WERI-Rb-1 (cell line): ENCODE measurements around the gene GALNT13.

Experiments used
- DNase-seq: peaks from one replicate; pipeline ENCODE4 v3.0.0-alpha.2; 2020
- H3K27ac ChIP-seq: fragments of 250-450 bp; sonication (Bioruptor Pico); 2 replicates; pipeline ENCODE4 v1.5.1; 2020; ENCODE audit warnings: mild to moderate bottlenecking, moderate library complexity
- H3K27me3 ChIP-seq: fragments of 250-450 bp; sonication (Bioruptor Pico); 2 replicates; pipeline ENCODE4 v1.5.1; 2021; ENCODE audit warnings: mild to moderate bottlenecking, low read depth, moderate library complexity; ENCODE audit not compliant: insufficient read depth, severe bottlenecking
- H3K36me3 ChIP-seq: fragments of 250-450 bp; sonication (Bioruptor Pico); 2 replicates; pipeline ENCODE4 v1.5.1; 2020; ENCODE audit warnings: mild to moderate bottlenecking, moderate library complexity
- H3K4me3 ChIP-seq: 2 replicates; pipeline ENCODE4 v1.5.1; 2011; ENCODE audit warnings: low read depth, mild to moderate bottlenecking, control low read depth, low read length
- H3K9me3 ChIP-seq: fragments of 250-450 bp; sonication (Bioruptor Pico); 2 replicates; pipeline ENCODE4 v1.5.1; 2021; ENCODE audit warnings: mild to moderate bottlenecking, moderate library complexity; ENCODE audit not compliant: severe bottlenecking
- TF ChIP-seq, protein P1 (sequence below): IDR thresholded peaks from 2 replicates; pipeline ENCODE4 v1.5.1; 2011; ENCODE audit warnings: low read depth, mild to moderate bottlenecking, control low read depth, inconsistent platforms, low read length

The GALNT13 gene

DNA sequence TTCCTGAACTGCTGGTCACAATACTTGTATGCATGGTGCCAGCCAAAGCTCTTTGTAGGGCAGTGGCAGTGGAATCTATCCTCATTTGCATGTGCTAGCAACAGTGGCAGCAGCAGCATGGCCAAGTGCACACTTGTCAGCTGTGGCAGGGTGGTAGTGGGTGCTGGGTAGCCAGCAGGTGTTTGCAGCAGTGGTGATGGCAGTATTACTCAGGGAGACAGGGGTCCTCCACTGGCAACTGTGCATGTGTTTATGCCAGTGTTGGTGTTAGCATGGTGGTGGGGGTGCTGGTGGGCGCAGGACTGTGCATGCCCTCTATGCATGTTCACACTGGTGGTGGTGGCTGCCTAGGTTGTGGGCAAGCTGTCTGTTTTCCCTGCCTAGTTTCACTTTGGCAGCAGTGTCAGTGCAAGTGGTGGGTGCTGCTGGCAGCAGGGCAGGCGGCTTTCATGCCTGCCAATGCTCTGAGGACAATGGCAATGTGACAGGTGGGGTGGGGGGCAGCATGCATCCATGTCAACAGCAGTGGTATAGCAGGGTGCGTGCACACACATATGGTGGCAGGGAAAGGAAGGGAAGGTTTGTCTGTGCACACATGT is 41.2 kb downstream of the GALNT13 start:
- DNase-seq = no peak
- no peaks in the 10 kb centered on the region for H3K36me3 ChIP-seq
- H3K9me3 ChIP-seq = no peaks in the 10 kb centered on the region
- no peaks in the 10 kb centered on the region for H3K27me3 ChIP-seq
- no peak overlapping the region for H3K4me3 ChIP-seq
- H3K27ac ChIP-seq = no peak overlapping the region
- TF ChIP-seq, protein P1, sequence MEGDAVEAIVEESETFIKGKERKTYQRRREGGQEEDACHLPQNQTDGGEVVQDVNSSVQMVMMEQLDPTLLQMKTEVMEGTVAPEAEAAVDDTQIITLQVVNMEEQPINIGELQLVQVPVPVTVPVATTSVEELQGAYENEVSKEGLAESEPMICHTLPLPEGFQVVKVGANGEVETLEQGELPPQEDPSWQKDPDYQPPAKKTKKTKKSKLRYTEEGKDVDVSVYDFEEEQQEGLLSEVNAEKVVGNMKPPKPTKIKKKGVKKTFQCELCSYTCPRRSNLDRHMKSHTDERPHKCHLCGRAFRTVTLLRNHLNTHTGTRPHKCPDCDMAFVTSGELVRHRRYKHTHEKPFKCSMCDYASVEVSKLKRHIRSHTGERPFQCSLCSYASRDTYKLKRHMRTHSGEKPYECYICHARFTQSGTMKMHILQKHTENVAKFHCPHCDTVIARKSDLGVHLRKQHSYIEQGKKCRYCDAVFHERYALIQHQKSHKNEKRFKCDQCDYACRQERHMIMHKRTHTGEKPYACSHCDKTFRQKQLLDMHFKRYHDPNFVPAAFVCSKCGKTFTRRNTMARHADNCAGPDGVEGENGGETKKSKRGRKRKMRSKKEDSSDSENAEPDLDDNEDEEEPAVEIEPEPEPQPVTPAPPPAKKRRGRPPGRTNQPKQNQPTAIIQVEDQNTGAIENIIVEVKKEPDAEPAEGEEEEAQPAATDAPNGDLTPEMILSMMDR = no peak

DNA sequence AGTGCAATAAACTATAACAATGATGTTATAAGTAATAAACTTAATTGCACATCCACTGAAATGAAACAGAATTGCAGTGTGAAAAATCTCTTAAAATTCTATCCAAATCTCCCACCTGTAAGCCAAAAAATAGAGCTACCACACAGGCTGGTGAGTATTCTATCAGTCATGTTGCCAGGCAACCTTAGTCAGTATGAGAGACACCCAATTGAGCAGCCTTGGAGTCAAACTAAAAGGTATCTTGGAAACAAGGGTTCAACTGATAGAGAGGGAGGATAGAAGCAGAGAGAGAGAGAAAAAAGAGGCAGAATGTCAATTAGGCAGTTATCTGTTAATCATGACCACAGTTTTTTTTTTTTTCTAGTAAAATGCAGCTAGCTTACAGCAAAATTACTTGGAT is 45.8 kb downstream of the GALNT13 start:
- H3K27me3 ChIP-seq = no peaks in the 10 kb centered on the region
- TF ChIP-seq, protein P1 = no peak
- no peaks in the 10 kb centered on the region for H3K9me3 ChIP-seq
- H3K4me3 ChIP-seq = no peak overlapping the region
- H3K27ac ChIP-seq = no peak overlapping the region
- DNase-seq = no peak
- no peaks in the 10 kb centered on the region for H3K36me3 ChIP-seq

GRCh38 chr2:153935511-153935910 is 63.8 kb downstream of the GALNT13 start:
- no peaks in the 10 kb centered on the region for H3K36me3 ChIP-seq
- H3K9me3 ChIP-seq = no peaks in the 10 kb centered on the region
- H3K27ac ChIP-seq = no peak overlapping the region
- H3K4me3 ChIP-seq = no peak overlapping the region
- no peaks in the 10 kb centered on the region for H3K27me3 ChIP-seq
- no peak for DNase-seq
- TF ChIP-seq, protein P1 = no peak

DNA sequence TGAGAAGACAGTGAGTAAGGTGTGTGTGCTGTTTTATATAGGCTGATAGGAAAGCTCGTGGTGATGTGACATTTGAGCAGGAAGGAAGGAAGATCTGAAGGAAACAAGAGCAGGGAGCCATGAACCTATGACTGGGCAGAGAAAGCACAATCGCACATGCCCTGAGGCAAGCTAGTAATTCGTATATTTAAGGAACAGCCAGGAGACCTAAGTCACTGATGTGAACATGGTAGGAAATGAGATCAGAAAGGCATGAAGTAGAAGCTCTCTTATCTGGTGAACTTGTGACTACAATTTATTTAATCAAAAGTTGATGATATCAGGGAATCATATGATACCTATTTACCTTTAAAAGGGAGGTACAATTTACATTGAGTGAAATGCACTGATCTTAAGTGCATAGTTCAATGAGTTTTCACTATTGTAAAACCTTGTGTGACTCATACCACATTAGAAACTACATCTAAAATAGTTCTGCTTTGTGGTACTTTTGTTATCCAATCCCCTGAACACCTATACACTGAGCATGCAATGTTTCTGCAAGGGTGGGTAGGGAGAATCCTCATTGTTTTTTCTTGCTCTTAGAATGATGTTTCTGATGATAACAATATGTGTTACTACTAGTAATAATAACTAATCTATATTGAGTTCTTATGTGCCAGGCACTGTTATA is 67.5 kb downstream of the GALNT13 start:
- no peak for DNase-seq
- Histone ChIP-seq H3K9me3 (no peaks in the 10 kb centered on the region), H3K27me3 (no peaks in the 10 kb centered on the region), H3K36me3 (no peaks in the 10 kb centered on the region), H3K4me3 (no peak overlapping the region), H3K27ac (no peak overlapping the region)
- TF ChIP-seq, protein P1 = no peak

DNA sequence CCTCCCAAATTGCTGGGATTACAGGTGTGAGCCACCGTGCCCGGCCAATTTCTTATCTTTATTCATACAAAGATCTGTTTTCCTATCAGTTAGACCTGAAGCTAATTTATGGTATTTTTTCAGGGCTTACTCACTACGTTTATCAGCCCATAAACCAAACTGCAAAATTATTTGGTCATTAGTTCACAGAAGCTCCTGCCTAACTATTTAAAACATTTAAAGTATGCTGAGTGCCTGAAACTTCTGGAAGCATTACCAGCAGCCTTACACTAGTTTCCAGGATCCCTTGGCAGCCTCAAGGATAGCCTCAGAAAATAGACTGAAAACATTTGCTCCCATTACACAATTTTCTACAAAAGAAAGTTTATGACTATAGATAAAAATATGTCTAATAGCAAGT is 68.8 kb downstream of the GALNT13 start:
- Histone ChIP-seq H3K36me3 (no peaks in the 10 kb centered on the region), H3K4me3 (no peak overlapping the region), H3K9me3 (no peaks in the 10 kb centered on the region), H3K27ac (no peak overlapping the region), H3K27me3 (no peaks in the 10 kb centered on the region)
- DNase-seq = no peak
- TF ChIP-seq, protein P1 = no peak

- H3K9me3 ChIP-seq = no peaks in the 10 kb centered on the region
- TF ChIP-seq, protein P1 = no peak
- no peak for DNase-seq
- H3K36me3 ChIP-seq = no peaks in the 10 kb centered on the region
- H3K4me3 ChIP-seq = no peak overlapping the region
- no peaks in the 10 kb centered on the region for H3K27me3 ChIP-seq
- H3K27ac ChIP-seq = no peak overlapping the region
Measured at GRCh38 chr2:153944800-153945199, 73.1 kb downstream of the GALNT13 start.
